Measurements from ENCODE around the gene RBBP9.

DNA sequence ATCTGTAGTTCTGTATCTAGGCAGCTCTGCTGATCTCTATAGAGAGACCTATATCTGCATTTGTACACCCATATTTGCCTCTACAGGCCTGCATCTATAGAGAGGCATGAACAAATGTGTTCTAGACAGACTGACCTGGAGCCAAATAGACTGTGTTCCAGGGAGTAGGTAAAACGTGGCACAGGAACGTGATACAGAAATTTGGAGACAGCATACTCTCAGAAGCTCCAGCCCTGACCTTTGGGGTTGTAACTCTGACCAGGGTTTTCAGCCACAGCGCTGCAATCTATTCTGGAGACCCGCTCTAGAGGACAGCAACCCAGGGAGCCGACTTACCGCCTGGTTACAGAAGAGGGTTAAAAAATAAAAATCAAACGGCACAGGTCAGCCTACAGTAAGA lies 983 bp downstream of the RBBP9 start:
- TF ChIP-seq POLR2AphosphoS5 (IDR thresholded peaks at IDR 0.05): no peak
- TF ChIP-seq, protein P1, sequence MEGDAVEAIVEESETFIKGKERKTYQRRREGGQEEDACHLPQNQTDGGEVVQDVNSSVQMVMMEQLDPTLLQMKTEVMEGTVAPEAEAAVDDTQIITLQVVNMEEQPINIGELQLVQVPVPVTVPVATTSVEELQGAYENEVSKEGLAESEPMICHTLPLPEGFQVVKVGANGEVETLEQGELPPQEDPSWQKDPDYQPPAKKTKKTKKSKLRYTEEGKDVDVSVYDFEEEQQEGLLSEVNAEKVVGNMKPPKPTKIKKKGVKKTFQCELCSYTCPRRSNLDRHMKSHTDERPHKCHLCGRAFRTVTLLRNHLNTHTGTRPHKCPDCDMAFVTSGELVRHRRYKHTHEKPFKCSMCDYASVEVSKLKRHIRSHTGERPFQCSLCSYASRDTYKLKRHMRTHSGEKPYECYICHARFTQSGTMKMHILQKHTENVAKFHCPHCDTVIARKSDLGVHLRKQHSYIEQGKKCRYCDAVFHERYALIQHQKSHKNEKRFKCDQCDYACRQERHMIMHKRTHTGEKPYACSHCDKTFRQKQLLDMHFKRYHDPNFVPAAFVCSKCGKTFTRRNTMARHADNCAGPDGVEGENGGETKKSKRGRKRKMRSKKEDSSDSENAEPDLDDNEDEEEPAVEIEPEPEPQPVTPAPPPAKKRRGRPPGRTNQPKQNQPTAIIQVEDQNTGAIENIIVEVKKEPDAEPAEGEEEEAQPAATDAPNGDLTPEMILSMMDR (IDR thresholded peaks at IDR 0.05; ENCODE audit: poor library complexity, severe bottlenecking): no peak
- TF ChIP-seq EP300 (conservative IDR thresholded peaks at IDR 0.05; ENCODE audit: poor library complexity, severe bottlenecking): no peak
